HUES6 (cell line): ENCODE data around the gene NTM.

ENCODE experiments used
- H3K27ac ChIP-seq: 2 replicates; pipeline ENCODE4 v1.7.0; 2013; ENCODE audit warnings: low read depth, mild to moderate bottlenecking, low read length, inconsistent platforms
- H3K27me3 ChIP-seq: 2 replicates; pipeline ENCODE4 v1.6.1; 2013; ENCODE audit warnings: low read length; ENCODE audit not compliant: control insufficient read depth, insufficient read depth
- H3K36me3 ChIP-seq: 2 replicates; pipeline ENCODE4 v1.6.1; 2013; ENCODE audit warnings: low read length; ENCODE audit not compliant: control insufficient read depth, insufficient read depth
- H3K4me1 ChIP-seq: 2 replicates; pipeline ENCODE4 v1.6.1; 2013; ENCODE audit warnings: low read length; ENCODE audit not compliant: control insufficient read depth, insufficient read depth
- H3K4me3 ChIP-seq: 2 replicates; pipeline ENCODE4 v1.5.1; 2013; ENCODE audit warnings: low read depth, low read length
- H3K9ac ChIP-seq: one replicate; pipeline ENCODE4 v1.6.1; 2013; ENCODE audit warnings: mild to moderate bottlenecking, low read length
- H3K9me3 ChIP-seq: 2 replicates; pipeline ENCODE4 v1.6.1; 2013; ENCODE audit warnings: low read depth, low read length; ENCODE audit not compliant: control insufficient read depth, insufficient read depth

The NTM gene

GRCh38 chr11:132286106-132286505 is 915.7 kb downstream of the NTM start:
- Histone ChIP-seq H3K27me3 (no peaks in the 10 kb centered on the region), H3K27ac (no peak overlapping the region), H3K36me3 (no peaks in the 10 kb centered on the region), H3K9ac (no peak overlapping the region), H3K4me3 (no peak overlapping the region), H3K9me3 (no peaks in the 10 kb centered on the region), H3K4me1 (peaks cover 15% of the 10 kb centered on the region)

- Histone ChIP-seq H3K4me1 (peaks cover 15% of the 10 kb centered on the region), H3K4me3 (no peak overlapping the region), H3K27ac (no peak overlapping the region), H3K36me3 (no peaks in the 10 kb centered on the region), H3K9ac (no peak overlapping the region), H3K27me3 (no peaks in the 10 kb centered on the region; the same call in 1 of the 2 replicates), H3K9me3 (no peaks in the 10 kb centered on the region)
Measured at GRCh38 chr11:132288036-132288435, 917.6 kb downstream of the NTM start.

- Histone ChIP-seq H3K9ac (no peak overlapping the region), H3K4me3 (no peak overlapping the region), H3K27ac (no peak overlapping the region), H3K36me3 (no peaks in the 10 kb centered on the region), H3K9me3 (no peaks in the 10 kb centered on the region), H3K27me3 (no peaks in the 10 kb centered on the region; the same call in 1 of the 2 replicates), H3K4me1 (peaks cover 4% of the 10 kb centered on the region; the same call in 1 of the 2 replicates)
Measured at GRCh38 chr11:132289590-132290256, 919.3 kb downstream of the NTM start.

- no peak overlapping the region for H3K27ac ChIP-seq
Measured at GRCh38 chr11:132293586-132293985, 923.2 kb downstream of the NTM start.

GRCh38 chr11:132296946-132297610 is 926.7 kb downstream of the NTM start:
- H3K9ac ChIP-seq = no peak overlapping the region
- H3K9me3 ChIP-seq = no peaks in the 10 kb centered on the region

More at GRCh38 chr11:132293586-132293985, 923.2 kb downstream of the NTM start:
- H3K4me1 ChIP-seq = no peaks in the 10 kb centered on the region
- no peaks in the 10 kb centered on the region for H3K9me3 ChIP-seq
- no peaks in the 10 kb centered on the region; the same call in 1 of the 2 replicates for H3K27me3 ChIP-seq
- H3K36me3 ChIP-seq = no peaks in the 10 kb centered on the region
- no peak overlapping the region for H3K9ac ChIP-seq
- H3K4me3 ChIP-seq = no peak overlapping the region

GRCh38 chr11:132298357-132298756 is 927.9 kb downstream of the NTM start:
- H3K27ac ChIP-seq = no peak overlapping the region
- no peaks in the 10 kb centered on the region for H3K4me1 ChIP-seq
- H3K27me3 ChIP-seq = no peaks in the 10 kb centered on the region; the same call in 1 of the 2 replicates
- no peaks in the 10 kb centered on the region for H3K36me3 ChIP-seq
- no peaks in the 10 kb centered on the region for H3K9me3 ChIP-seq
- no peak overlapping the region for H3K4me3 ChIP-seq
- H3K9ac ChIP-seq = no peak overlapping the region

More at GRCh38 chr11:132296946-132297610, 926.7 kb downstream of the NTM start:
- H3K4me3 ChIP-seq = no peak overlapping the region
- H3K36me3 ChIP-seq = no peaks in the 10 kb centered on the region
- no peaks in the 10 kb centered on the region for H3K27me3 ChIP-seq
- H3K4me1 ChIP-seq = no peaks in the 10 kb centered on the region
- H3K27ac ChIP-seq = no peak overlapping the region

- Histone ChIP-seq H3K27me3 (no peaks in the 10 kb centered on the region; the same call in 1 of the 2 replicates), H3K27ac (no peak overlapping the region), H3K4me3 (no peak overlapping the region), H3K4me1 (no peaks in the 10 kb centered on the region), H3K36me3 (no peaks in the 10 kb centered on the region), H3K9ac (no peak overlapping the region), H3K9me3 (no peaks in the 10 kb centered on the region)
Measured at GRCh38 chr11:132300283-132300682, 929.9 kb downstream of the NTM start.

GRCh38 chr11:132301465-132301864 is 931.0 kb downstream of the NTM start:
- no peaks in the 10 kb centered on the region; the same call in 1 of the 2 replicates for H3K27me3 ChIP-seq
- no peaks in the 10 kb centered on the region for H3K36me3 ChIP-seq
- H3K9ac ChIP-seq = no peak overlapping the region
- no peaks in the 10 kb centered on the region for H3K9me3 ChIP-seq
- no peak overlapping the region for H3K4me3 ChIP-seq
- H3K4me1 ChIP-seq = no peaks in the 10 kb centered on the region
- no peak overlapping the region for H3K27ac ChIP-seq

- H3K27me3 ChIP-seq = no peaks in the 10 kb centered on the region; the same call in 1 of the 2 replicates
- no peak overlapping the region for H3K4me3 ChIP-seq
- H3K27ac ChIP-seq = no peak overlapping the region
Measured at GRCh38 chr11:132301900-132302299, 931.5 kb downstream of the NTM start.

GRCh38 chr11:132307309-132308020 is 937.0 kb downstream of the NTM start:
- H3K27ac ChIP-seq = no peak overlapping the region
- H3K27me3 ChIP-seq = no peaks in the 10 kb centered on the region; the same call in 1 of the 2 replicates
- no peaks in the 10 kb centered on the region for H3K36me3 ChIP-seq
- no peaks in the 10 kb centered on the region for H3K9me3 ChIP-seq
- H3K4me1 ChIP-seq = peaks cover 5% of the 10 kb centered on the region; the same call in 1 of the 2 replicates
- H3K9ac ChIP-seq = no peak overlapping the region
- no peak overlapping the region for H3K4me3 ChIP-seq

More at GRCh38 chr11:132301900-132302299, 931.5 kb downstream of the NTM start:
- Histone ChIP-seq H3K4me1 (no peaks in the 10 kb centered on the region), H3K36me3 (no peaks in the 10 kb centered on the region), H3K9me3 (no peaks in the 10 kb centered on the region), H3K9ac (no peak overlapping the region)
